IPS DF 4.7 (cell line): ENCODE data around the gene RNF34.

Experiments
- DNase-seq: peaks from one replicate; pipeline ENCODE4 v3.0.0-alpha.2; 2013; ENCODE audit warnings: low spot score; ENCODE audit errors: extremely low read depth

Gene RNF34

GRCh38 chr12:121436706-121437105 is 36.8 kb downstream of the RNF34 start:
- no peak for DNase-seq

- DNase-seq, result no peak
These were observed 39.0 kb downstream of the RNF34 start for GRCh38 chr12:121438905-121439304.

- no peak for DNase-seq
These were observed 39.8 kb downstream of the RNF34 start for GRCh38 chr12:121439715-121440114.

GRCh38 chr12:121440768-121441167 is 40.9 kb downstream of the RNF34 start:
- no peak for DNase-seq

GRCh38 chr12:121441555-121441954 is 41.6 kb downstream of the RNF34 start:
- DNase-seq, result no peak

GRCh38 chr12:121442028-121442948 is 42.4 kb downstream of the RNF34 start:
- no peak for DNase-seq

GRCh38 chr12:121443193-121443870 is 43.4 kb downstream of the RNF34 start:
- DNase-seq, result peak; percentile 53

- no peak for DNase-seq
These were observed 44.3 kb downstream of the RNF34 start for GRCh38 chr12:121443911-121444841.

- DNase-seq, result no peak
These were observed 44.9 kb downstream of the RNF34 start for GRCh38 chr12:121444842-121445202.

GRCh38 chr12:121446750-121447149 is 46.8 kb downstream of the RNF34 start:
- DNase-seq, result no peak

- no peak for DNase-seq
These were observed 48.9 kb downstream of the RNF34 start for GRCh38 chr12:121448771-121449315.

- no peak for DNase-seq
These were observed 52.0 kb downstream of the RNF34 start for GRCh38 chr12:121451961-121452339.

GRCh38 chr12:121452340-121452984 is 52.5 kb downstream of the RNF34 start:
- no peak for DNase-seq

- no peak for DNase-seq
These were observed 53.1 kb downstream of the RNF34 start for GRCh38 chr12:121452985-121453360.

GRCh38 chr12:121453629-121454028 is 53.7 kb downstream of the RNF34 start:
- no peak for DNase-seq

GRCh38 chr12:121454921-121455320 is 55.0 kb downstream of the RNF34 start:
- no peak for DNase-seq

- no peak for DNase-seq
These were observed 56.0 kb downstream of the RNF34 start for GRCh38 chr12:121455766-121456420.

GRCh38 chr12:121456551-121456950 is 56.6 kb downstream of the RNF34 start:
- no peak for DNase-seq

- DNase-seq, result no peak
These were observed 61.1 kb downstream of the RNF34 start for GRCh38 chr12:121461048-121461447.

GRCh38 chr12:121464331-121464730 is 64.4 kb downstream of the RNF34 start:
- DNase-seq, result no peak
